HG03460 (cell line): Measurements from ENCODE around the gene DBP.

Experiments
- ATAC-seq: cut with Tn5 transposase; IDR thresholded peaks from one replicate; pipeline ENCODE4 v1.9.1; 2021; ENCODE audit not compliant: unreplicated experiment

The DBP gene

GRCh38 chr19:48587387-48587786 lies 49.8 kb downstream of the DBP start:
- no peak for ATAC-seq

DNA sequence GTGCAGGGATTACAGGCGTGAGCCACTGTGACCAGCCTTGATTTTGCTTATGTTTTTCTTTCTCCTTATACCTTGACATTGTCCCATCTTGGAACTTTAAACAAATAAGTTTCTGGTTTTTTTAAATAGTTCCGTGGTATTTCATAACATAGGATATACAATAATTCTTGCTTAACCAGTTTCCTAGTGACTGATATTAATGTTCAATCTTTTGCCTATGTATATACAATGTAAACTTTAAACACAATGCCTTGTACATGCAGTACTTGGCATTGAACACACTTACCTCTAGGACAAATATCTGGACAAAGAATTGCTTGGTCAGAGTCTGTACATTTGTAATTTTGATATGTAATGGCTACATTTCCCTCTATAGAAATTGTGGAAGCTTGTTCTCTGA lies 55.0 kb downstream of the DBP start:
- no peak for ATAC-seq
